AG10803 (cell line): ENCODE data around the gene DLG5.

ENCODE experiments used
- DNase-seq: peaks from one replicate; pipeline ENCODE4 v3.0.0; 2010; ENCODE audit warnings: low read depth
- H3K4me3 ChIP-seq: 2 replicates; pipeline ENCODE4 v1.5.1; 2011; ENCODE audit warnings: mild to moderate bottlenecking, low read length, control low read depth
- CTCF ChIP-seq: conservative IDR thresholded peaks from 2 replicates; pipeline ENCODE4 v1.5.1; 2011; ENCODE audit warnings: mild to moderate bottlenecking, low read length, control low read depth, inconsistent platforms

Gene DLG5

GRCh38 chr10:77911535-77912123 is 14.9 kb downstream of the DLG5 start:
- H3K4me3 ChIP-seq: no peak overlapping the region
- DNase-seq: peak; percentile 22
- TF ChIP-seq CTCF: no peak

- no peak for TF ChIP-seq CTCF
- H3K4me3 ChIP-seq: no peak overlapping the region
- no peak for DNase-seq
These were observed 15.9 kb downstream of the DLG5 start for GRCh38 chr10:77910524-77911145.

- H3K4me3 ChIP-seq: no peak overlapping the region
- TF ChIP-seq CTCF: no peak
- DNase-seq: peak; percentile 34
These were observed 16.7 kb downstream of the DLG5 start for GRCh38 chr10:77909749-77910375.

- no peak for DNase-seq
- TF ChIP-seq CTCF: no peak
- H3K4me3 ChIP-seq: no peak overlapping the region
These were observed 17.4 kb downstream of the DLG5 start for GRCh38 chr10:77909021-77909748.

- no peak; the same call in 1 of the 2 replicates for TF ChIP-seq CTCF
- DNase-seq: no peak
- H3K4me3 ChIP-seq: no peak overlapping the region
These were observed 18.4 kb downstream of the DLG5 start for GRCh38 chr10:77907900-77908717.

GRCh38 chr10:77907462-77907861 is 19.1 kb downstream of the DLG5 start:
- no peak for DNase-seq
- no peak overlapping the region for H3K4me3 ChIP-seq
- no peak for TF ChIP-seq CTCF
